Hematopoietic multipotent progenitor cell treated with erythropoietin and hydrocortisone succinate and interleukin-3 and kit ligand, for 15 days (in vitro differentiated cells): ENCODE results near the gene CLDN4.
A peak's percentile ranks its signal among the peaks of the same experiment; 100 is the strongest.
"Not testable (repeated sequence)": the region's sequence is repeated elsewhere in the genome, so short reads cannot be mapped to it uniquely, and the experiment has no call there.

Experiments
- DNase-seq: peaks from one replicate; pipeline ENCODE4 v3.0.0-alpha.2; 2015; ENCODE audit warnings: low spot score

Gene CLDN4

GRCh38 chr7:73844131-73844547, 13.3 kb downstream of the CLDN4 start:
- no peak for DNase-seq

DNA sequence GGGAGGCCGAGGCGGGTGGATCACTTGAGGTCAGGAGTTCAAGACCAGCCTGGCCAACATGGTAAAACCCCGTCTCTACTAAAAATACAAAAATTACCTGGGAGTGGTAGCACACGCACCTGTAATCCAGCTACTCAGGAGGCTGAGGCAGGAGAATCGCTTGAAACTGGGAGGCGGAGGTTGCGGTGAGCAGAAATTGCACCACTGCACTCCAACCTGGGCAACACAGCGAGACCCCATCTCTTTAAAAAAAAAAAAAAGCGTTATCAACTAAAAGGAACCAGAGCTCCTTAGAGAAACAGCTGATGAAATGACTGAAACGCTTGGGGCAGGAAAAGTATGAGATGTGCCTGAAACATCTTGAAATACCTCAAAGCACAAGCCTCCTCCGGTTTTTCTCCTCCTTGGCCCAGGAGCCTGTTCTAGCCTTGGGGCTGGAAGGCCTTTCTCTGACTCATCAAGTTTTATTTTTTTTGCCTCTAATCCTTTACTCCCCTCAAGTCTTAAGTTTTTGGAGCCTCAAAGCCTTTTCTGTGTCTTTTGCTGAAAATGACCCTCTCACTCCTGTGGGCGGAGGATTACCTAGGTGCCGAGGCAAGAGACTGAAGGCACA, 14.2 kb downstream of the CLDN4 start:
- no peak for DNase-seq

GRCh38 chr7:73845701-73846195, 15.0 kb downstream of the CLDN4 start:
- DNase-seq, result not testable (repeated sequence)

- no peak for DNase-seq
Measured at GRCh38 chr7:73847941-73848723, 17.3 kb downstream of the CLDN4 start.

DNA sequence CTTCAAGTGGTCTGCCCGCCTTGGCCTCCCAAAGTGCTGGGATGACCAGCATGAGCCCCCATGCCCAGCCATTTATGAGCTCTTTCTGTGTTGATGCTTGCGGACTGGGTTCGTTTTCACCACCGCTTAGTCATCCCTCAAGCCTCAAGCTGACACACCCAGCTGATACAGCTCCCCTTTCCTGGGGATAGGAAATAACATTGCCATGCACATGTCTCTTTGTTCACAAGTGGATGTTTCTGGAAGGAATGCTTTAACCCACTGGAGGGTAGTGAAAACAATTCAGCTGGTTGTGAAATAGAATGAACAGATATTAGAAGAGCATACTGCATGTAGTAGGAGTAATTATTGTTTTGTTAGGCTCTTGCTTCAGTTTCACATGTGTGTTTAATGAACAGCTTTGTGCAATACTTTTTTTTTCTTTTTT, 20.0 kb downstream of the CLDN4 start:
- peak; percentile 70 for DNase-seq

- DNase-seq, result peak; percentile 65
Measured at GRCh38 chr7:73851410-73852338, 20.9 kb downstream of the CLDN4 start.

DNA sequence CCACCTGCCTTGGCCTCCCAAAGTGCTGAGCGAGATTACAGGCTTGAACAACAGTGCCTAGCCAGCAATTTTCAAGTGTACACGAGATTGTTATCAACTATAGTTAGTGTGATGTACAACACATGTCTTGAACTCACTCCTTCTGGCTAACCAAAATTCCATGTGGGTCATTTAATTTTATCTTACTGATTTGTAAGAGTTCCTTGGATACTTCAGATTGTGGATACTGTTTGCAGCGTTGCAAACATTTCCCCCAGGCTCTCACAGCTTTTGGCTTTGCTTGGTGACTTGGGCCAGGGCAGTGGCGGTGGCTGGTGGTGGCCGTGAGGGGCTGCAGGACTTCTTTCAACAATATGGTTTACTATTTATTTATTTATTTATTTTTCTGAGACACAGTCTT, 21.7 kb downstream of the CLDN4 start:
- DNase-seq, result no peak

DNA sequence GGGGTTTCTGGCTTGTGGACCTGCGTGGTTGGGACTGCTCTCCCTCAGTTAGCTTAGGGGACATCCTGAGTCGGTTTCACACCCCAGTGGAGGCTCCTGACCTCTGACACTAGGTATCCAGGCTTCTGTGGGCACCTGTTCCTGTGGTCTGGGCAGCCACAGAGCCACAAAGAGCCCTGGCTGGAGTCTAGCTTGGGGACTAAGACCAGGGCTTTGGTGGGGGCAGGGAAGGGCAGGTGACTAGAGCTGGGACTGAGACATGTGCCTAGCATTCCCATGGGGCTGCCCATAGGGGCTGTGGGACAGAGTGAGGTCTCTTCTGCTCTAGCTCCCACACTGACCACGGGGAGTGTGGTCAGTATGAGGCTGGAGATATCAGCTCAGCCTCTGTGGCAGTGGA, 26.1 kb downstream of the CLDN4 start:
- no peak for DNase-seq

- DNase-seq, result no peak
Measured at GRCh38 chr7:73858807-73859206, 28.0 kb downstream of the CLDN4 start.

DNA sequence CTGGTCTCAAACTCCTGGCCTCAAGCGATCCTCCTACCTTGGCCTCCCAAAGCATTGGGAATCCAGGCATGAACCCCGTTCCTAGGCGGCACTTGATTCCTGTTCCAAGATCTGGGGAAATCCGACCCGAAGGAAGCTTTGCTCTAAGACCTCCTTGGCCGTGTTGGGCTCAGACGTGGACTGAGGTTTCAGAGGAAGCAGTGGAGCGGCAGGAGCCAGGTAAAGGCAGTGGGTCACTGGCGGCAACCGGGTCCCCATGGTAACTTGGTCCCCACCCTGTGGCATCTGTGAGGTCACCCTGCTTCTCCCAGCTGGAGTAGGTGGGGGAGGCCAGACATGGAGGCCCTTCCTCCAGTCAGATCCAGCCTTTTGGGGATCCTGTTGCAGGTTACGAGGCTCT, 30.1 kb downstream of the CLDN4 start, which contains the start of gene TMEM270:
Gene TMEM270 (plus strand): TSS at position 301 of the 400 bp plus-strand sequence. CDS start 36 bp downstream, at position 337.
- no peak for DNase-seq

DNA sequence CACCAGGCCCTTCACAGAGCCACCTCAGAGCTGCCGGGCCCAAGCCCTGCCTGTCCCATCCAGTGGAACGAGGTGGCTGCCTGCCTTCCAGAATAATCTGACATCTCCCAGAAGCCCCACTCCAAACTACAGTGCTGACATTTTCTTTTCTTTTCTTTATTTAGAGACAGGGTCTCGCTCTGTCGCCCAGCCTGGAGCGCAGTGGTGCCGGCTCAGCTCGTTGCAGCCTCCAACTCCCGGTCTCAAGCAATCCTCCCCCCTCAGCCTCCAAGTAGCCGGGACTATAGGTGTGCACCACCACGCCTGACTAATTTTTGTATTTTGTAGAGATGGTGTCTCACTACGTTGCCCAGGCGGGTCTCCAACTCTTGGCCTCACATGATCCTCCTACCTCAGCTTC, 30.5 kb downstream of the CLDN4 start:
- DNase-seq, result no peak

GRCh38 chr7:73864981-73865711, 34.4 kb downstream of the CLDN4 start:
- DNase-seq, result no peak

DNA sequence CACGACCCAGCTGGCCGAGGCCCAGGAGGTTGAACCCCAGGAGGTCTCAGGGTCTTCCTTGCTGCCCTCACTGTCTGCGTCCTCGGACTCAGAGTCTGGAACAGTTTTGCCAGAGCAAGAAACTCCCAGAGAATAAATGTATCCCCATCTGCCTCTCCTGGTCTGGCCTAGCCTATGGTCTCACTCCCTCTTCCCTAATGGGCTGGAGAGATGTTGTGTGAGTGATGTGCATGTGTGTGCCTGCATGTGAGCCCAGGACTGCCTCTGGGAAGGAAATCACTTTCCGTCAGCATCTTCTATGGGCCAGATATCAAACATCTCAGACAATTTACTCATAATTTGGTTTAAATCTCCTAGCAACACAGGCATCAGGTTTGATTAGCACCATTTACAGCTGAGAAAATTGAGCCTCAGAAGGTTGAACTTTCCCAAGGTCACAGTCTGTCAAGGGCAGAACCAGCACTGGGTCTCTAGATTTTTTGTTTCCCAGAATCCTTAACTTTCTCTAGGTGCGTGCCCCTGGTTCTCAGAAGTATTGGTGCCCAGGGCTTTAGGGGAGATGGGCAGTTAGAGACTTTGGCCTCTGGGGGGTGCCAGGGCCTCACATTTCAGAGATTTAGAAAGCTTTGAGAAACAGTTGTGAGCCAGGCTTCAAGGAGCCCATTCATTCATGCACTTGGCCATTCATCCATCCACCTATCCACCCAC, 35.1 kb downstream of the CLDN4 start:
- DNase-seq, result peak; percentile 70

DNA sequence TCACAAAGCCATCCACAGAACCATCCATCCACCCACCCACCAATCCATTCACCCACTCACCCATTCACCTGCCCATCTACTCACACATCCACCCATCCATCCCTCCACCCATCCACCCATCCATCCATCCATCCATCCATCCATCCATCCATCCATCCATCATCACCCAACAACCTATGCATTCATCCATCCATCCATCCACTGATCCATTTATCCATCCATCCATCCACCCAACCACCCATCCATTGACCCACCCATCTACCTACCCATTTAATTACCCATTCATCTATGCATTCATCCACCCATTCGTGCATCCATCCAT, 35.6 kb downstream of the CLDN4 start:
- no peak for DNase-seq

GRCh38 chr7:73869011-73869798, 38.4 kb downstream of the CLDN4 start:
- DNase-seq, result no peak

GRCh38 chr7:73870041-73870492, 39.3 kb downstream of the CLDN4 start:
- no peak for DNase-seq

DNA sequence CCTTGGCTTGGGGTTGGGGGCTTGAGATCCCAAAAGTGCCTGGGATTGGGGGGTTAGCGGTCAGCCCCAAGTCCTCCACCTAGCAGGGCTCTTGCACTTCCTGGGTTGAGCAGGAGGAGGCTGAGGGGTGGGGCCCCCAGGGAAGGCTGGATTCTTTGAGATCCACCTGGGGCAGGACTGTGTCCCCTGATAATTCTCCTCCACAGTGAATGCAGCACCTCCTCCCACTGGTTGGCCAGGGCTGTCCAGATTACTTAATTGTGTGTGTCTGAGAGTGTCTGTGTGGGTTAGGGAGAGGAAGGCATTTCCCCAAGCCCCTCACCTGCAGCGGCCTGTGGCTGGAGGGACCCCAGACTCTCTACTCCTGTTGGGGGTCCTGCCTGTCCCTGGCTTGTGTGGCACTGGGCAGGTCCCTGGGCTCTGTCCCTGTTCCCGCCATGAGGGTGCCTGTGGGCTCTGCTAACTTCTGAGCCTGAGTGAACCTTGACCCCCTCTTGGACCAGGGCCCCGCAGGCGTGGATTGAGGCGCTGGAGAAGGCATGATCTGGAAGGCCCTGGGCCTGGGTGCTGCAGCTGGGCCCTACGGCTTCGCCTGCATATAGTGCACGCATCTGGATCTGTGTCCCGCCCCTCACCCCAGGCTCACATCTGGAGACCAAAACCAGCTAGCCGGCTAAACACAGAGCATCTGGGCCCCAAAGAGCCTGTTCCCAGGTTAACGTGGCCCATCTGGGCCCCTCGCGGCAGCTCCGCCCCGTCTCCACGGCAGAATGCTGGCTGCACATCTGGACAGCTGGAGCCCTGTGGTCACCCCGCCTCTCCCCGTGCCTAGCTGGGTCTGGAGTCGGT, 40.6 kb downstream of the CLDN4 start:
- no peak for DNase-seq

DNA sequence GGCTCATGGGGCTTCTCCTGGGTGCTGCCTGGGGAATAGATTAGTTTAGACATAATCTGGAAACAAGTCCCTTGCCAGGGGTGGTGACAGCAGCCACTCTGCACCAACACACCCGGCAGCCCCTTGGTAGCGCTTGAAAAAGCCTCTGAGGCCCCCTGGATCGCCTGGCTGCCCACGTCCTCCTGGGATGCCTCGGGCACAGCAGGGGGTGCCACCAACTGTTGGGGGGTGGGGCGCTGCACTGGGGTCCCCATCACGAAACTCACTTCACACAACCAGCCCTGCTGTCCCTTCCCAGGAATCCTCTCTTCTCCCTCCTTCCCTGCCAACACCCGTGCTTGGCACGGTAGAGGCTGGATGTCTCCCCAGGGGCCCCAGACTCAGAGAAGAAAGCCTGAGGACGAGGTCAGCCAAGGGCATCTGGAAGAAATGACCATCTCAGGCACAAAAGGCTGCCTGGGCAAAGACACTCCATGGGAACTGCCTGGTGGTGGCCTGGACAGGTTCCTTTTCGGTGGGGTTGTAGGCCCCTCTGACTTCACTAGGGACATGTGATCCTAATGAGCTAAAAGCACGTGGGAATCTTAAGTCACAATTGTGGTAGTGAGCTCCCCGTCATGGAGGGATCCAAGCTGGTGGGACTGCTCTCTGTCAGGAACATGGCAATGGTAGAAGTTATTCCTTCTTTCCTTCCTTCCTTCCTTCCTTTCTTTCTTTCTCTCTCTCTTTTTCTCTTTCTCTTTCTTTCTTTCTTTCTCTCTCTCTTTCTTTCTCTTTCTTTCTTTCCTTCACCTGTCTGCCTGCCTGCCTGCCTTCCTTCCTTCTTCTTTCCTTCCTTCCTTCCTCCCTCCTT, 41.5 kb downstream of the CLDN4 start:
- DNase-seq, result no peak
